SU-DHL-6 (cell line): Measurements from ENCODE around the gene TLK1.

Experiments
- H2AFZ ChIP-seq: fragments of 200-600 bp; sonication (generic); 2 replicates; pipeline ENCODE4 v1.6.1; 2014; ENCODE audit warnings: low read depth, mild to moderate bottlenecking, moderate library complexity, mixed read lengths, antibody characterized with exemption, low read length; ENCODE audit not compliant: severe bottlenecking
- H3F3A ChIP-seq: fragments of 200-600 bp; shearing (Covaris generic); 2 replicates; pipeline ENCODE4 v1.6.0; 2016; ENCODE audit warnings: antibody characterized with exemption, mild to moderate bottlenecking; ENCODE audit not compliant: insufficient read depth
- H3K27ac ChIP-seq: fragments of 200-600 bp; sonication (generic); 2 replicates; pipeline ENCODE4 v1.5.1; 2016; ENCODE audit warnings: low read depth, mild to moderate bottlenecking, low read length, moderate library complexity, mixed read lengths
- H3K27me3 ChIP-seq: fragments of 200-600 bp; sonication (generic), shearing (Covaris generic); 2 replicates; pipeline ENCODE4 v1.6.0; 2014; ENCODE audit warnings: mild to moderate bottlenecking, low read length
- H3K36me3 ChIP-seq: fragments of 200-600 bp; sonication (generic); 2 replicates; pipeline ENCODE4 v1.6.1; 2014; ENCODE audit warnings: mild to moderate bottlenecking, low read length, mixed read lengths
- H3K4me2 ChIP-seq: fragments of 300-600, 200-600 bp; shearing (Covaris generic), sonication (generic); 2 replicates; pipeline ENCODE4 v1.6.0; 2014; ENCODE audit warnings: low read length, low read depth, mild to moderate bottlenecking; ENCODE audit not compliant: poor library complexity, severe bottlenecking
- H3K4me3 ChIP-seq: fragments of 200-600 bp; sonication (generic); 2 replicates; pipeline ENCODE4 v1.5.1; 2014; ENCODE audit warnings: antibody characterized with exemption, low read length, mild to moderate bottlenecking, mixed read lengths; ENCODE audit not compliant: insufficient read depth, poor library complexity, severe bottlenecking
- H3K79me2 ChIP-seq: fragments of 200-600 bp; sonication (generic); 2 replicates; pipeline ENCODE4 v1.6.1; 2014; ENCODE audit warnings: mild to moderate bottlenecking, low read length, moderate library complexity; ENCODE audit not compliant: insufficient read depth
- H3K9ac ChIP-seq: fragments of 200-600 bp; sonication (generic); 2 replicates; pipeline ENCODE4 v1.7.0; 2014; ENCODE audit warnings: mild to moderate bottlenecking, low read length
- H3K9me2 ChIP-seq: fragments of 200-600 bp; sonication (generic); replicated peaks from 2 replicates; pipeline ENCODE4 v1.6.1; 2014; ENCODE audit warnings: low read length; ENCODE audit not compliant: insufficient read depth
- H3K9me3 ChIP-seq: fragments of 200-600 bp; sonication (generic); 2 replicates; pipeline ENCODE4 v1.6.1; 2014; ENCODE audit warnings: low read length, mixed read lengths; ENCODE audit not compliant: insufficient read depth
- H4K20me1 ChIP-seq: fragments of 200-600 bp; sonication (generic); 2 replicates; pipeline ENCODE4 v1.6.1; 2014; ENCODE audit warnings: low read depth, mild to moderate bottlenecking, antibody characterized with exemption, low read length, moderate library complexity, mixed read lengths
- EZH2phosphoT487 ChIP-seq: fragments of 200-600 bp; sonication (generic), shearing (Covaris generic); conservative IDR thresholded peaks from 2 replicates; pipeline ENCODE4 v1.6.1; 2018; ENCODE audit warnings: mild to moderate bottlenecking, antibody characterized with exemption, low read length, moderate library complexity, mixed read lengths
- TF ChIP-seq, protein P1 (sequence below): fragments of 200-600 bp; sonication (generic); IDR thresholded peaks from one replicate; pipeline ENCODE4 v1.5.1; 2017; ENCODE audit warnings: antibody characterized with exemption, mild to moderate bottlenecking, low read length, moderate library complexity; ENCODE audit not compliant: insufficient read depth, poor library complexity, severe bottlenecking

Gene TLK1

DNA sequence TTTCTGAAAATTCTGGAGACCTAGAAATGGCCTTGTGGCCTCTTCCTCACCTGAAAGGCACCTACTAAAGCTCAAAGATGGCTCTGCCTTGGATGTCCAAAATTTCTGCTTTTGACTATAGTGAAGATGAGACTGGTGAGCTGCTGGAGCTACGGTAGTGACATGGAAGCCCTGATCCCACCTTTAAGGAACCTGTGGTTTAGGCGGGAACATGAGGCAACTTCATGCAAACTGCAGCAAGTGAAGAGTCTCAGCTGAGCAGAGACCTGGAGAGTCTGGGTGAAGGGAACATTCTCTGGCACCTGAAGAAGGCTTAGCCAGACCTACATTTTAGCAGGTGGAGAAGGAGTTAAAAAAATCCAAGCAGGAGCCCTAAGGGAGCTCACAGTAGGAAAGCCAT lies 191.7 kb downstream of the TLK1 start:
- Histone ChIP-seq H3F3A (peaks cover 14% of the 10 kb centered on the region), H3K9ac (no peak overlapping the region), H3K9me2 (no peaks in the 10 kb centered on the region), H2AFZ (no peak overlapping the region), H3K27ac (no peak overlapping the region), H4K20me1 (no peaks in the 10 kb centered on the region), H3K4me3 (no peak overlapping the region), H3K9me3 (no peaks in the 10 kb centered on the region), H3K4me2 (no peak overlapping the region), H3K27me3 (no peaks in the 10 kb centered on the region), H3K36me3 (peaks cover 2% of the 10 kb centered on the region; the same call in 1 of the 2 replicates), H3K79me2 (no peaks in the 10 kb centered on the region)
- TF ChIP-seq, protein P1, sequence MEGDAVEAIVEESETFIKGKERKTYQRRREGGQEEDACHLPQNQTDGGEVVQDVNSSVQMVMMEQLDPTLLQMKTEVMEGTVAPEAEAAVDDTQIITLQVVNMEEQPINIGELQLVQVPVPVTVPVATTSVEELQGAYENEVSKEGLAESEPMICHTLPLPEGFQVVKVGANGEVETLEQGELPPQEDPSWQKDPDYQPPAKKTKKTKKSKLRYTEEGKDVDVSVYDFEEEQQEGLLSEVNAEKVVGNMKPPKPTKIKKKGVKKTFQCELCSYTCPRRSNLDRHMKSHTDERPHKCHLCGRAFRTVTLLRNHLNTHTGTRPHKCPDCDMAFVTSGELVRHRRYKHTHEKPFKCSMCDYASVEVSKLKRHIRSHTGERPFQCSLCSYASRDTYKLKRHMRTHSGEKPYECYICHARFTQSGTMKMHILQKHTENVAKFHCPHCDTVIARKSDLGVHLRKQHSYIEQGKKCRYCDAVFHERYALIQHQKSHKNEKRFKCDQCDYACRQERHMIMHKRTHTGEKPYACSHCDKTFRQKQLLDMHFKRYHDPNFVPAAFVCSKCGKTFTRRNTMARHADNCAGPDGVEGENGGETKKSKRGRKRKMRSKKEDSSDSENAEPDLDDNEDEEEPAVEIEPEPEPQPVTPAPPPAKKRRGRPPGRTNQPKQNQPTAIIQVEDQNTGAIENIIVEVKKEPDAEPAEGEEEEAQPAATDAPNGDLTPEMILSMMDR: no peak
- no peak for TF ChIP-seq EZH2phosphoT487

DNA sequence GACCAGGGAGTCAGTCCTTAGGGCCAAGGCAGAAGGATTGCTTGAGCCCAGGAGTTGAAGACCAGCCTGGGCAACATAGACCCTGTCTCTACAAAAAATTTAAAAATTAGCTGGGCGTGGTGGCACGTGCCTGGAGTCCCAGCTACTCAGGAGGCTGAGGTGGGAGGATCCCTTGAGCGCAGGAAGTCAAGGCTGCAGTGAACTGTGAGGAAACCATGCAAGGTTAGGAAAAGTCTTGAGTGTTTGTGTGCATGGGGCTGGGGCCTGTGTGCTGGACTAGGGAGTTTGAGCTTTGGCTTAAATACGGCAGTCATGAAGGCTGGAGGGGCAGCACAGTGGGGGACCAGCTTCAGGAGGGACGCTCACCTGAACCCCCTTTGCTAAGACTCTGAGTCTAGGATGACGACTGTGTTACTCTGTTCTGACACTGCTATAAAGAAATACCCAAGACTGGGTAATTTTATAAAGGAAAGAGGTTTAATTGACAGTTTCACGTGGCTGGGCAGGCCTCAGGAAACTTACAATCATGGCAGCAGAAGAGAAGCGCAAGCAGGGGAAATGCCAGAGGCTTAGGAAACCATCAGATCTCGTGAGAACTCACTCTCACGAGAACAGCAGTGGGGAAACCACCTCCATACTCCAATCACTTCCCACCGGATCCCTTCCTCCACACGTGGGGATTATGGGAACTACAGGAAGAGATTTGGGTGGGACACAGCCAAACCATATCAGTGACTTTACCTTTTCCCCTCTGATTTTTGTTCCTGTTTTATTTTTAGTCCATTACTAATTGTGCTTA lies 192.3 kb downstream of the TLK1 start:
- Histone ChIP-seq H3K27ac (no peak overlapping the region), H3K27me3 (no peaks in the 10 kb centered on the region), H3K9ac (no peak overlapping the region), H3F3A (peaks cover 14% of the 10 kb centered on the region), H3K36me3 (peaks cover 5% of the 10 kb centered on the region; the same call in 1 of the 2 replicates), H3K9me2 (no peaks in the 10 kb centered on the region), H3K9me3 (no peaks in the 10 kb centered on the region), H4K20me1 (no peaks in the 10 kb centered on the region), H3K4me2 (no peak overlapping the region), H3K79me2 (no peaks in the 10 kb centered on the region), H3K4me3 (no peak overlapping the region), H2AFZ (no peak overlapping the region)
- TF ChIP-seq, protein P1: no peak
- TF ChIP-seq EZH2phosphoT487: no peak

DNA sequence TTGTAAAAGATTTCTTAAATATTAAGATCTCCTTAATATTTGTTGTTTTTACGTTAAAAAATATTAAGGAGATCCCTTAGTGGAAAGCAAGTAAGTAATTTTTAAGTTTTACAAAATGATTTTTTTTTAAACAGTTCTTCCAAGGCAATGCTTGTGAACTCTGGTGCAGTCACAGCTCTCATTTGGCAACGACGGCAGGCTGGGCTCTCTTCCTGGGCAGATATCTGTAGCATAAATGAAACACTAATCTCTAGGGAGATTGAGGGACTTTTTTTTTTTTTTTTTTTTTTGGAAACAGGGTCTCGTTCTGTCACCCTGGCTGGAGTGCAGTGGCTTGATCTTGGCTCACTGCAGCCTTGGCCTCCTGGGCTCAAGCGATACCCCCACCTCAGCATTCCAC lies 193.1 kb downstream of the TLK1 start:
- H3K79me2 ChIP-seq: no peaks in the 10 kb centered on the region
- peaks cover 8% of the 10 kb centered on the region; the same call in 1 of the 2 replicates for H3K36me3 ChIP-seq
- no peak overlapping the region for H3K4me3 ChIP-seq
- H3F3A ChIP-seq: peaks cover 8% of the 10 kb centered on the region
- no peak overlapping the region for H2AFZ ChIP-seq
- TF ChIP-seq, protein P1: no peak
- TF ChIP-seq EZH2phosphoT487: no peak
- H3K9me3 ChIP-seq: no peaks in the 10 kb centered on the region
- H3K27me3 ChIP-seq: no peaks in the 10 kb centered on the region
- H3K9me2 ChIP-seq: no peaks in the 10 kb centered on the region
- no peak overlapping the region for H3K27ac ChIP-seq
- no peak overlapping the region for H3K4me2 ChIP-seq
- no peak overlapping the region for H3K9ac ChIP-seq
- no peaks in the 10 kb centered on the region for H4K20me1 ChIP-seq
